ENCODE data around the gene GIMAP2. TPM values are rescaled to one million over a fixed set of nuclear protein-coding genes. Genes with fewer than 3 reads are reported as not detected.

The GIMAP2 gene
- total and polyA plus RNA-seq, 2 of the 13 experiments (the other 11 are each of a cell fraction or from before 2014, with no cell fraction given) = 0.49 to 1.4 TPM

GRCh38 chr7:150715293-150715692, 29.8 kb downstream of the GIMAP2 start (continued):
- TF ChIP-seq NFIC (IDR thresholded peaks at IDR 0.05; ENCODE audit: low read length) (no peak), TBP (CRISPR knock-in tag; IDR thresholded peaks at IDR 0.05) (no peak)

- POLR2A ChIA-PET = no interaction called here
- no peak for DNase-seq (ENCODE audit: low spot score)
- H3K9me3 ChIP-seq (ENCODE audit: low read length) = no peaks in the 10 kb centered on the region
- no peak for TF ChIP-seq ZNF513 (CRISPR knock-in tag; conservative IDR thresholded peaks at IDR 0.05)
- TF ChIP-seq ZFP91 (CRISPR knock-in tag; IDR thresholded peaks at IDR 0.05; ENCODE audit: borderline replicate concordance) = no peak
- no peak for TF ChIP-seq HNRNPH1 (optimal IDR thresholded peaks at IDR 0.05; ENCODE audit: low read depth, low read length)
- no peak for TF ChIP-seq TFDP2 (CRISPR knock-in tag; IDR thresholded peaks at IDR 0.05)
- no peak for TF ChIP-seq ZMYM4 (CRISPR knock-in tag; IDR thresholded peaks at IDR 0.05)
- TF ChIP-seq JUNB (CRISPR knock-in tag; IDR thresholded peaks at IDR 0.05; ENCODE audit: borderline replicate concordance) = no peak
- no peak for TF ChIP-seq ZNF660 (CRISPR knock-in tag; IDR thresholded peaks at IDR 0.05; ENCODE audit: borderline replicate concordance, low read depth)
- TF ChIP-seq HNF1A (IDR thresholded peaks at IDR 0.05; ENCODE audit: low read depth) = no peak
- no peak for TF ChIP-seq HNF1A (CRISPR knock-in tag; IDR thresholded peaks at IDR 0.05; ENCODE audit: borderline replicate concordance)
- no peak for TF ChIP-seq ZNF775 (CRISPR knock-in tag; IDR thresholded peaks at IDR 0.05; ENCODE audit: borderline replicate concordance)
- BruUV-seq (replicated peaks) = no TSS peak
- no peaks in the 10 kb centered on the region for H3K36me3 ChIP-seq (replicated peaks in 1 of 2; ENCODE audit: control insufficient read depth in 1 of 2, insufficient read depth in 2 of 2, low read length in 2 of 2)
- H4K20me1 ChIP-seq (ENCODE audit: insufficient read depth, low read length) = no peaks in the 10 kb centered on the region
- no peaks in the 10 kb centered on the region for H3K79me2 ChIP-seq (ENCODE audit: insufficient read depth, low read length)
- CTCF ChIA-PET (ENCODE audit: low intra/inter-chr PET ratio, low total read pairs) = no interaction called here
- H3K27ac ChIP-seq (ENCODE audit: extremely low read length, insufficient read depth, low read length) = no peak overlapping the region
- no peak overlapping the region for H3K9ac ChIP-seq (ENCODE audit: insufficient read depth, low read depth, low read length)
- intact Hi-C loops (cut with micrococcal nuclease; ENCODE audit: unreplicated experiment) (no loop called here), in situ Hi-C loops (cut with HindIII; ENCODE audit: extremely low pct_ligation_motif_present, low pct_unique_long_range_greater_than_20kb) (no loop called here)
- WGBS (ENCODE audit: low lambda C conversion rate) = 0% methylated on average over 2 of the region's 4 CpGs
- no peak overlapping the region for H2AFZ ChIP-seq (ENCODE audit: low read length)
- no peak overlapping the region for H3K4me2 ChIP-seq (ENCODE audit: low read depth, low read length)
- H3K4me3 ChIP-seq (replicated peaks in 1 of 3; ENCODE audit: insufficient read depth in 1 of 3, low read depth in 2 of 3, low read length in 3 of 3) = no peak overlapping the region
- H3K27me3 ChIP-seq (ENCODE audit: control insufficient read depth in 1 of 2, insufficient read depth in 2 of 2, low read length in 2 of 2) = peaks cover 0 to 3% of the 10 kb centered on the region in 2 experiments; a peak in 2 of 5 replicates
- no peak for ATAC-seq
- no peaks in the 10 kb centered on the region for H3K4me1 ChIP-seq (ENCODE audit: insufficient read depth, low read length)
- no peak for FAIRE-seq
Observed at GRCh38 chr7:150715738-150716137, 30.2 kb downstream of the GIMAP2 start.
